KMS-11 (cell line): Measurements from ENCODE around the gene CCSER1.

Source experiments
- H2AFZ ChIP-seq: fragments of 200-600 bp; sonication (generic); 2 replicates; pipeline ENCODE4 v1.6.1; 2016; ENCODE audit warnings: antibody characterized with exemption, mixed run types, low read depth
- H3K27ac ChIP-seq: fragments of 200-600 bp; sonication (generic); 2 replicates; pipeline ENCODE4 v1.6.1; 2016; ENCODE audit warnings: mild to moderate bottlenecking, mixed run types
- H3K27me3 ChIP-seq: fragments of 200-600 bp; sonication (generic); 2 replicates; pipeline ENCODE4 v1.6.1; 2017; ENCODE audit warnings: mild to moderate bottlenecking, low read depth, mixed run types, moderate library complexity; ENCODE audit not compliant: insufficient read depth
- H3K36me3 ChIP-seq: fragments of 200-600 bp; sonication (generic); 2 replicates; pipeline ENCODE4 v1.6.1; 2017; ENCODE audit warnings: mild to moderate bottlenecking, mixed run types; ENCODE audit not compliant: insufficient read depth
- H3K4me1 ChIP-seq: fragments of 200-600 bp; sonication (generic); 2 replicates; pipeline ENCODE4 v1.6.1; 2016; ENCODE audit warnings: mild to moderate bottlenecking, low read depth, mixed run types; ENCODE audit not compliant: poor library complexity, severe bottlenecking
- H3K4me2 ChIP-seq: fragments of 200-600 bp; sonication (generic); 2 replicates; pipeline ENCODE4 v1.7.0; 2016; ENCODE audit warnings: mild to moderate bottlenecking, mixed run types
- H3K4me3 ChIP-seq: fragments of 200-600 bp; sonication (generic); IDR thresholded peaks from 2 replicates; pipeline ENCODE4 v1.6.1; 2017; ENCODE audit warnings: low read depth, low read length, mixed read lengths; ENCODE audit not compliant: insufficient read depth
- H3K79me2 ChIP-seq: fragments of 200-600 bp; sonication (generic); 2 replicates; pipeline ENCODE4 v1.6.1; 2016; ENCODE audit warnings: low read depth, mixed run types; ENCODE audit not compliant: insufficient read depth
- H3K9ac ChIP-seq: fragments of 200-600 bp; sonication (generic); 2 replicates; pipeline ENCODE4 v1.6.1; 2016; ENCODE audit warnings: mild to moderate bottlenecking, mixed run types
- H4K20me1 ChIP-seq: fragments of 200-600 bp; sonication (generic); 2 replicates; pipeline ENCODE4 v1.6.1; 2016; ENCODE audit warnings: mild to moderate bottlenecking, mixed run types; ENCODE audit not compliant: insufficient read depth
- TF ChIP-seq, protein P1 (sequence below): fragments of 200-600 bp; sonication (generic); conservative IDR thresholded peaks from 2 replicates; pipeline ENCODE4 v1.6.1; 2017; ENCODE audit warnings: low read depth, mild to moderate bottlenecking, antibody characterized with exemption, low read length, moderate library complexity, mixed read lengths

Gene CCSER1

GRCh38 chr4:91099666-91100065 lies 972.5 kb downstream of the CCSER1 start:
- TF ChIP-seq, protein P1, sequence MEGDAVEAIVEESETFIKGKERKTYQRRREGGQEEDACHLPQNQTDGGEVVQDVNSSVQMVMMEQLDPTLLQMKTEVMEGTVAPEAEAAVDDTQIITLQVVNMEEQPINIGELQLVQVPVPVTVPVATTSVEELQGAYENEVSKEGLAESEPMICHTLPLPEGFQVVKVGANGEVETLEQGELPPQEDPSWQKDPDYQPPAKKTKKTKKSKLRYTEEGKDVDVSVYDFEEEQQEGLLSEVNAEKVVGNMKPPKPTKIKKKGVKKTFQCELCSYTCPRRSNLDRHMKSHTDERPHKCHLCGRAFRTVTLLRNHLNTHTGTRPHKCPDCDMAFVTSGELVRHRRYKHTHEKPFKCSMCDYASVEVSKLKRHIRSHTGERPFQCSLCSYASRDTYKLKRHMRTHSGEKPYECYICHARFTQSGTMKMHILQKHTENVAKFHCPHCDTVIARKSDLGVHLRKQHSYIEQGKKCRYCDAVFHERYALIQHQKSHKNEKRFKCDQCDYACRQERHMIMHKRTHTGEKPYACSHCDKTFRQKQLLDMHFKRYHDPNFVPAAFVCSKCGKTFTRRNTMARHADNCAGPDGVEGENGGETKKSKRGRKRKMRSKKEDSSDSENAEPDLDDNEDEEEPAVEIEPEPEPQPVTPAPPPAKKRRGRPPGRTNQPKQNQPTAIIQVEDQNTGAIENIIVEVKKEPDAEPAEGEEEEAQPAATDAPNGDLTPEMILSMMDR, result no peak
- no peaks in the 10 kb centered on the region for H3K79me2 ChIP-seq
- no peak overlapping the region for H3K4me2 ChIP-seq
- H2AFZ ChIP-seq, result no peak overlapping the region
- H3K27ac ChIP-seq, result no peak overlapping the region
- H3K4me1 ChIP-seq, result no peaks in the 10 kb centered on the region
- no peaks in the 10 kb centered on the region for H3K27me3 ChIP-seq
- H3K4me3 ChIP-seq, result no peak overlapping the region
- no peaks in the 10 kb centered on the region for H4K20me1 ChIP-seq
- H3K36me3 ChIP-seq, result no peaks in the 10 kb centered on the region
- H3K9ac ChIP-seq, result no peak overlapping the region

DNA sequence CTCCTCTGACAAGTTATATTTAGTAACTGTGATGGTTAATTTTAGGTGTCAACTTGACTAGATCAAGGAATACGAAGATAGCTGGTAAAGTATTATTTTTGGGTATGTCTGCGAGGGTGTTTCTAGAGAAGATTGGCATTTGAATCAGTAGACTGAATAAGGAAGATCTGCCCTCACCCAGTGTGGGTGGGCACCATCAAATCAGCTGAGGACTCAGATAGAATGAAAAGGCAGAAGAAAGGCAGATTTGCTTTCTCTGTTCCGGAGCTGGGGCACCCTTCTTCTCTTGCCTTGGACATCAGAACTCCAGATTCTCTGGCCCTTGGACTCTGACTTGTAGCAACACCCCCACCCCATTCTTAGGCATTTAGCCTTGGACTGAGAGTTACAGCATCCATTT lies 981.6 kb downstream of the CCSER1 start:
- H3K36me3 ChIP-seq, result no peaks in the 10 kb centered on the region
- H4K20me1 ChIP-seq, result no peaks in the 10 kb centered on the region
- no peaks in the 10 kb centered on the region for H3K4me1 ChIP-seq
- no peaks in the 10 kb centered on the region for H3K27me3 ChIP-seq
- H3K4me2 ChIP-seq, result no peak overlapping the region
- TF ChIP-seq, protein P1, result no peak
- H3K4me3 ChIP-seq, result no peak overlapping the region
- no peak overlapping the region for H2AFZ ChIP-seq
- H3K27ac ChIP-seq, result no peak overlapping the region
- no peak overlapping the region for H3K9ac ChIP-seq
- H3K79me2 ChIP-seq, result no peaks in the 10 kb centered on the region

- Histone ChIP-seq H2AFZ (no peak overlapping the region), H4K20me1 (no peaks in the 10 kb centered on the region), H3K9ac (no peak overlapping the region), H3K4me1 (no peaks in the 10 kb centered on the region), H3K4me3 (no peak overlapping the region), H3K36me3 (no peaks in the 10 kb centered on the region), H3K79me2 (no peaks in the 10 kb centered on the region), H3K27me3 (no peaks in the 10 kb centered on the region), H3K27ac (no peak overlapping the region), H3K4me2 (no peak overlapping the region)
- TF ChIP-seq, protein P1, result no peak
Measured at GRCh38 chr4:91111556-91111955, 984.4 kb downstream of the CCSER1 start.

GRCh38 chr4:91113130-91113706 lies 986.0 kb downstream of the CCSER1 start:
- Histone ChIP-seq H3K36me3 (no peaks in the 10 kb centered on the region), H3K4me3 (no peak overlapping the region), H2AFZ (no peak overlapping the region)

More at GRCh38 chr4:91113130-91113706, 986.0 kb downstream of the CCSER1 start:
- TF ChIP-seq, protein P1, result peak; percentile 81
- H3K27me3 ChIP-seq, result no peaks in the 10 kb centered on the region
- H3K9ac ChIP-seq, result no peak overlapping the region
- no peaks in the 10 kb centered on the region for H4K20me1 ChIP-seq
- no peak overlapping the region for H3K27ac ChIP-seq
- no peaks in the 10 kb centered on the region for H3K4me1 ChIP-seq
- no peaks in the 10 kb centered on the region for H3K79me2 ChIP-seq
- H3K4me2 ChIP-seq, result no peak overlapping the region
